ENCODE results near the gene D2HGDH.

Gene D2HGDH

GRCh38 chr2:241733391-241734207 lies 831 bp upstream of the D2HGDH start:
- Mint-ChIP-seq H3K4me1 (peaks cover 36% of the 10 kb centered on the region), H3K4me3 (peak overlapping the region; percentile 63), H3K36me3 (ENCODE audit: low read depth) (peaks cover 19% of the 10 kb centered on the region), H3K27ac (no peak overlapping the region), H3K27me3 (ENCODE audit: low read depth, poor library complexity) (no peaks in the 10 kb centered on the region), H3K9me3 (no peaks in the 10 kb centered on the region)
- no peak for DNase-seq
- TF ChIP-seq, protein P1, sequence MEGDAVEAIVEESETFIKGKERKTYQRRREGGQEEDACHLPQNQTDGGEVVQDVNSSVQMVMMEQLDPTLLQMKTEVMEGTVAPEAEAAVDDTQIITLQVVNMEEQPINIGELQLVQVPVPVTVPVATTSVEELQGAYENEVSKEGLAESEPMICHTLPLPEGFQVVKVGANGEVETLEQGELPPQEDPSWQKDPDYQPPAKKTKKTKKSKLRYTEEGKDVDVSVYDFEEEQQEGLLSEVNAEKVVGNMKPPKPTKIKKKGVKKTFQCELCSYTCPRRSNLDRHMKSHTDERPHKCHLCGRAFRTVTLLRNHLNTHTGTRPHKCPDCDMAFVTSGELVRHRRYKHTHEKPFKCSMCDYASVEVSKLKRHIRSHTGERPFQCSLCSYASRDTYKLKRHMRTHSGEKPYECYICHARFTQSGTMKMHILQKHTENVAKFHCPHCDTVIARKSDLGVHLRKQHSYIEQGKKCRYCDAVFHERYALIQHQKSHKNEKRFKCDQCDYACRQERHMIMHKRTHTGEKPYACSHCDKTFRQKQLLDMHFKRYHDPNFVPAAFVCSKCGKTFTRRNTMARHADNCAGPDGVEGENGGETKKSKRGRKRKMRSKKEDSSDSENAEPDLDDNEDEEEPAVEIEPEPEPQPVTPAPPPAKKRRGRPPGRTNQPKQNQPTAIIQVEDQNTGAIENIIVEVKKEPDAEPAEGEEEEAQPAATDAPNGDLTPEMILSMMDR (IDR thresholded peaks at IDR 0.05): no peak

GRCh38 chr2:241734208-241734466 lies 293 bp upstream of the D2HGDH start:
- no peak overlapping the region for H3K27ac Mint-ChIP-seq
- no peak for DNase-seq
- TF ChIP-seq, protein P1 (IDR thresholded peaks at IDR 0.05): no peak
- H3K4me1 Mint-ChIP-seq: peaks cover 41% of the 10 kb centered on the region
- peaks cover 22% of the 10 kb centered on the region for H3K36me3 Mint-ChIP-seq (ENCODE audit: low read depth)
- no peaks in the 10 kb centered on the region for H3K9me3 Mint-ChIP-seq
- H3K27me3 Mint-ChIP-seq (ENCODE audit: low read depth, poor library complexity): no peaks in the 10 kb centered on the region
- H3K4me3 Mint-ChIP-seq: no peak overlapping the region

- TF ChIP-seq, protein P1 (IDR thresholded peaks at IDR 0.05): no peak
- H3K4me1 Mint-ChIP-seq: peaks cover 38% of the 10 kb centered on the region
- peak overlapping the region; percentile 78 for H3K4me3 Mint-ChIP-seq
- peaks cover 16% of the 10 kb centered on the region for H3K36me3 Mint-ChIP-seq (ENCODE audit: low read depth)
- no peaks in the 10 kb centered on the region for H3K9me3 Mint-ChIP-seq
- no peak for DNase-seq
- no peaks in the 10 kb centered on the region for H3K27me3 Mint-ChIP-seq (ENCODE audit: low read depth, poor library complexity)
- H3K27ac Mint-ChIP-seq: no peak overlapping the region
These were observed 1.7 kb downstream of the D2HGDH start for GRCh38 chr2:241736111-241736510.

DNA sequence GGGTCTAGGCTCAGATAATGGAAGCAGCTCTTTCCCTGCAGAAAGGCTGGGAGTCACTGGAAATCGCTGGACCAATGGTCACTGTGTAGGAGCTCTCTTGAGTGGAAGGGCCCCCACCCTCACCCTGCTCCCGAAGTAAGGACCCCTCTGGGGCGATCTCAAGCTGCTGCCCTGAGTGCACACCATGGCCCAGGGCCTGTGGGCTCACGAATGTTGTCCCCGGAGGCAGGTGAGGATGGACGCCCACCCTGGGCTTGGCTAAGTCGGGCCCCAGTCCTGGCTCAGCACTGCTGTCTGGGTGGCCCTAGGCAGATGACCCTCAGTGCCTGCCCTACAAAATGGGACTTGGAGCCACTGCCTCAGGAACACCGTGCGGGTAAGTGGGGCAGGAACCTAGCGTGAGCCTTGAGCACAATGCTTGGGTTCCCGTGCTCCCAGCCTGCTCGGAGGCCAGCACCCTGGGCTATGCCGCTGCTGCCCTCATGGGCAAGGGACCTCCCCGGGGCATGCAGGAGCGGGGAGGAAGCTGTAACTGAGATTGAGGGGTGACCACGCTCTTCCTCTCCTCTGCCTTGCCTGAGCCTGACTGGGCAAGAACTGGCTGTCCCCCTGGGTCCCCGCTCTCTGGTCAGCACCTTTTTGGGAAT lies 3.7 kb downstream of the D2HGDH start:
- Mint-ChIP-seq H3K27me3 (ENCODE audit: low read depth, poor library complexity) (no peaks in the 10 kb centered on the region), H3K36me3 (ENCODE audit: low read depth) (peaks cover 16% of the 10 kb centered on the region), H3K4me1 (peaks cover 29% of the 10 kb centered on the region), H3K27ac (no peak overlapping the region), H3K9me3 (no peaks in the 10 kb centered on the region), H3K4me3 (no peak overlapping the region)
- DNase-seq: no peak
- TF ChIP-seq, protein P1 (IDR thresholded peaks at IDR 0.05): no peak

GRCh38 chr2:241739177-241739576 lies 4.7 kb downstream of the D2HGDH start:
- H3K4me3 Mint-ChIP-seq: no peak overlapping the region
- H3K27me3 Mint-ChIP-seq (ENCODE audit: low read depth, poor library complexity): no peaks in the 10 kb centered on the region
- no peak overlapping the region for H3K27ac Mint-ChIP-seq
- peaks cover 25% of the 10 kb centered on the region for H3K36me3 Mint-ChIP-seq (ENCODE audit: low read depth)
- H3K9me3 Mint-ChIP-seq: no peaks in the 10 kb centered on the region
- TF ChIP-seq, protein P1 (IDR thresholded peaks at IDR 0.05): no peak
- H3K4me1 Mint-ChIP-seq: peaks cover 29% of the 10 kb centered on the region
- no peak for DNase-seq

DNA sequence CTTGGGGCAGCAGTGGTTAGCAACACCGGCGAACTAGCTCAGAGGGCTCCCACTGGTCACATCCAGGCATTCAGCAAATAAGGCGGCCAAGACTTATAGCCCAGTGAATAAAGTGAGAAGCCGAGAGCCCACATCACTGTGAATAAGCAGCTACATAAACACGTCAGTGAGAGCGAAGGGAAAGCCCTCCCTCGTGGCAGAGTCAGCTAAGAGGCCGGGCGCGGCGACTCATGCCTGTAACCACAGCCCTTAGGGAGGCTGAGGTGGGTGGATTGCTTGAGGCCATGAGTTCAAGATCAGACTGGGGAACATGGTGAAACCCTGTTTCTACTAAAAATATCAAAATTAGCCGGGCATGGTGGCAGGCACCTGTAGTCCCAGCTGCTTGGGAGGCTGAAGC lies 5.2 kb downstream of the D2HGDH start:
- TF ChIP-seq, protein P1 (IDR thresholded peaks at IDR 0.05): no peak
- DNase-seq: no peak
- Mint-ChIP-seq H3K4me3 (no peak overlapping the region), H3K4me1 (peaks cover 29% of the 10 kb centered on the region), H3K27ac (no peak overlapping the region), H3K9me3 (no peaks in the 10 kb centered on the region), H3K36me3 (ENCODE audit: low read depth) (peaks cover 28% of the 10 kb centered on the region), H3K27me3 (ENCODE audit: low read depth, poor library complexity) (no peaks in the 10 kb centered on the region)

Data from nephron progenitor cell (in vitro differentiated cells).